ENCODE data around the gene PIM1. TPM values are rescaled to one million over a fixed set of nuclear protein-coding genes. Genes with fewer than 3 reads are reported as not detected.

The PIM1 gene
- polyA plus RNA-seq, 1 of the 3 experiments (the other 2 are of a cell fraction) = 33.9 TPM

DNA sequence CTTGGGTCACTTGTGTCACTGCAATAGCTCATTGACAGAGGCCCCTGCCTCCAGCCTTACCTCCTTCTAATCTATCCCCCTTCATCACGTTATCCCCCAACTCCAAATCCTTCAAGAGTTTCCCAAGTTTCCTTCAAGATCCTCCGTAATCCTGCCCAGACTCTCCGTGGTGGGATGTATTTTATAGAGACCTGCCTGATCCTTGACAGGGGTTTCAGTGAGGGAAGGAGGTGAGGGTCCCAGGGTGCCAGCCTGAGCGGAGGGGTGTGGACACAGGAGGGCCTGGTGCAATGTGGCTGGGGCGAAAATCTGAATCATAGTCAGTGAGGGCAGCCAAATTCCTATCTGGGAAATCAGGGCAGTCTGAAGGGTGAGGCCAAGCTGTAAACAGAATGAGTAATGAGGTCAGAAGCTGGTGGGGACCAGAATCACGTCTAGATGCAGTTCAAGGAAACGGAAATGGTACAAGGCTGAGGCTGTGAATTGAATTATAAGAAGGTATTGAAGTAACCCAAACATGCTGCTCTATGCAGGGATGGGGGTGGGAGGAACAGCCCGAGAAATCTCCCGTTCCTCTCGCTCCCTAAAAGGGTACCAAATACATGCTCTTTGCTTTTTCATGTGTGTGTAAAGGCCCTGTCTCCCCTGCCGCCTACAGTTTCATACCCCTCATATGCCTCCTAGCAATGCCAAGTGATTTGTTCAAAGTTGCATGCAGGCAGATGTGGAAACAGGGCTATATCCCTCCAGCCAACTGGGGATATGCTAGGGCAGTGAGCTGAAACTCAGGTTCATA, 35.4 kb upstream of the PIM1 start:
- peak overlapping the region; percentile 56 to 99; a peak in 3 of 4 replicates for H3K27ac ChIP-seq (ENCODE audit: low read depth in 2 of 2, low read length in 1 of 2)
- H3K36me3 ChIP-seq (replicated peaks in 1 of 2; ENCODE audit: control insufficient read depth in 1 of 2, insufficient read depth in 2 of 2, low read length in 1 of 2) = no peaks in the 10 kb centered on the region
- 0 out of 4 replicates have a peak overlapping the region, but pooled peaks of 1 of the 2 experiments have one; percentile 6 for H3K4me3 ChIP-seq (ENCODE audit: low read depth in 2 of 2, low read length in 1 of 2)
- H3F3A ChIP-seq (replicated peaks; ENCODE audit: insufficient read depth) = peaks cover 37% of the 10 kb centered on the region
- no peak for DNase-seq
- 35% methylated on average over 11 of the region's 11 CpGs for WGBS (ENCODE audit: low lambda C conversion rate)
- H3K4me1 ChIP-seq (ENCODE audit: control insufficient read depth in 1 of 2, insufficient read depth in 2 of 2, low read depth in 1 of 2, low read length in 1 of 2) = peaks cover 28 to 39% of the 10 kb centered on the region in 2 experiments
- no peaks in the 10 kb centered on the region for H3K9me3 ChIP-seq
- no peak overlapping the region for H2AFZ ChIP-seq (ENCODE audit: low read depth)
- H3K27me3 ChIP-seq (ENCODE audit: insufficient read depth) = no peaks in the 10 kb centered on the region
- POLR2A ChIA-PET = no interaction called here
- peak overlapping the region; percentile 57 for H3K4me2 ChIP-seq
- no peaks in the 10 kb centered on the region for H3K79me2 ChIP-seq (ENCODE audit: insufficient read depth)
- no peaks in the 10 kb centered on the region for H4K20me1 ChIP-seq (ENCODE audit: insufficient read depth)
- CTCF ChIA-PET = interaction anchor here (1.5 to 1.8 kb wide), 2 partner anchors 37 to 116 kb away, joined by 7 read pairs; no protein-coding TSS in a partner anchor
- H3K9me2 ChIP-seq = no peaks in the 10 kb centered on the region
- H3K9ac ChIP-seq = peak overlapping the region; percentile 74
- TF ChIP-seq MXI1 (IDR thresholded peaks at IDR 0.05; ENCODE audit: low read depth, low read length) (no peak), JUND (IDR thresholded peaks at IDR 0.05) (peak; percentile 92), TAF1 (IDR thresholded peaks at IDR 0.05; ENCODE audit: borderline replicate concordance, low read depth, low read length) (no peak), YY1 (IDR thresholded peaks at IDR 0.05; ENCODE audit: low read depth) (no peak), TCF12 (IDR thresholded peaks at IDR 0.05) (peak; percentile 89), FOXJ3 (CRISPR knock-in tag; IDR thresholded peaks at IDR 0.05) (no peak), ELF1 (IDR thresholded peaks at IDR 0.05) (peak; percentile 20; the same call in 1 of the 2 replicates), FOXM1 (IDR thresholded peaks at IDR 0.05; ENCODE audit: low read depth) (no peak), NRF1 (IDR thresholded peaks at IDR 0.05; ENCODE audit: low read depth, low read length) (no peak), CHD2 (IDR thresholded peaks at IDR 0.05; ENCODE audit: low read length, partially characterized antibody) (no peak), FOSL2 (IDR thresholded peaks at IDR 0.05; ENCODE audit: borderline replicate concordance, low read depth) (peak; percentile 92), SMC3 (IDR thresholded peaks at IDR 0.05; ENCODE audit: low read depth, low read length) (no peak), RAD21 (IDR thresholded peaks at IDR 0.05; ENCODE audit: low read length) (no peak), RCOR1 (IDR thresholded peaks at IDR 0.05; ENCODE audit: low read length) (no peak), RXRA (IDR thresholded peaks at IDR 0.05; ENCODE audit: borderline replicate concordance, low read depth) (peak; percentile 98), GATA2 (CRISPR knock-in tag; IDR thresholded peaks at IDR 0.05) (no peak), RFX5 (IDR thresholded peaks at IDR 0.05; ENCODE audit: low read length) (no peak), SIN3A (IDR thresholded peaks at IDR 0.05; ENCODE audit: borderline replicate concordance, low read depth, low read length) (no peak), TEAD4 (IDR thresholded peaks at IDR 0.05; ENCODE audit: borderline replicate concordance, insufficient read depth) (peak; percentile 82; the same call in 1 of the 2 replicates)
- TF ChIP-seq, protein P1, sequence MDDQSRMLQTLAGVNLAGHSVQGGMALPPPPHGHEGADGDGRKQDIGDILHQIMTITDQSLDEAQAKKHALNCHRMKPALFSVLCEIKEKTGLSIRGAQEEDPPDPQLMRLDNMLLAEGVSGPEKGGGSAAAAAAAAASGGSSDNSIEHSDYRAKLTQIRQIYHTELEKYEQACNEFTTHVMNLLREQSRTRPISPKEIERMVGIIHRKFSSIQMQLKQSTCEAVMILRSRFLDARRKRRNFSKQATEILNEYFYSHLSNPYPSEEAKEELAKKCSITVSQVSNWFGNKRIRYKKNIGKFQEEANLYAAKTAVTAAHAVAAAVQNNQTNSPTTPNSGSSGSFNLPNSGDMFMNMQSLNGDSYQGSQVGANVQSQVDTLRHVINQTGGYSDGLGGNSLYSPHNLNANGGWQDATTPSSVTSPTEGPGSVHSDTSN (IDR thresholded peaks at IDR 0.05) = peak; percentile 88
- TF ChIP-seq, protein P2, sequence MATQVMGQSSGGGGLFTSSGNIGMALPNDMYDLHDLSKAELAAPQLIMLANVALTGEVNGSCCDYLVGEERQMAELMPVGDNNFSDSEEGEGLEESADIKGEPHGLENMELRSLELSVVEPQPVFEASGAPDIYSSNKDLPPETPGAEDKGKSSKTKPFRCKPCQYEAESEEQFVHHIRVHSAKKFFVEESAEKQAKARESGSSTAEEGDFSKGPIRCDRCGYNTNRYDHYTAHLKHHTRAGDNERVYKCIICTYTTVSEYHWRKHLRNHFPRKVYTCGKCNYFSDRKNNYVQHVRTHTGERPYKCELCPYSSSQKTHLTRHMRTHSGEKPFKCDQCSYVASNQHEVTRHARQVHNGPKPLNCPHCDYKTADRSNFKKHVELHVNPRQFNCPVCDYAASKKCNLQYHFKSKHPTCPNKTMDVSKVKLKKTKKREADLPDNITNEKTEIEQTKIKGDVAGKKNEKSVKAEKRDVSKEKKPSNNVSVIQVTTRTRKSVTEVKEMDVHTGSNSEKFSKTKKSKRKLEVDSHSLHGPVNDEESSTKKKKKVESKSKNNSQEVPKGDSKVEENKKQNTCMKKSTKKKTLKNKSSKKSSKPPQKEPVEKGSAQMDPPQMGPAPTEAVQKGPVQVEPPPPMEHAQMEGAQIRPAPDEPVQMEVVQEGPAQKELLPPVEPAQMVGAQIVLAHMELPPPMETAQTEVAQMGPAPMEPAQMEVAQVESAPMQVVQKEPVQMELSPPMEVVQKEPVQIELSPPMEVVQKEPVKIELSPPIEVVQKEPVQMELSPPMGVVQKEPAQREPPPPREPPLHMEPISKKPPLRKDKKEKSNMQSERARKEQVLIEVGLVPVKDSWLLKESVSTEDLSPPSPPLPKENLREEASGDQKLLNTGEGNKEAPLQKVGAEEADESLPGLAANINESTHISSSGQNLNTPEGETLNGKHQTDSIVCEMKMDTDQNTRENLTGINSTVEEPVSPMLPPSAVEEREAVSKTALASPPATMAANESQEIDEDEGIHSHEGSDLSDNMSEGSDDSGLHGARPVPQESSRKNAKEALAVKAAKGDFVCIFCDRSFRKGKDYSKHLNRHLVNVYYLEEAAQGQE (IDR thresholded peaks at IDR 0.05; ENCODE audit: low read depth, low read length) = peak; percentile 41; the same call in 1 of the 2 replicates
- TF ChIP-seq, protein P3, sequence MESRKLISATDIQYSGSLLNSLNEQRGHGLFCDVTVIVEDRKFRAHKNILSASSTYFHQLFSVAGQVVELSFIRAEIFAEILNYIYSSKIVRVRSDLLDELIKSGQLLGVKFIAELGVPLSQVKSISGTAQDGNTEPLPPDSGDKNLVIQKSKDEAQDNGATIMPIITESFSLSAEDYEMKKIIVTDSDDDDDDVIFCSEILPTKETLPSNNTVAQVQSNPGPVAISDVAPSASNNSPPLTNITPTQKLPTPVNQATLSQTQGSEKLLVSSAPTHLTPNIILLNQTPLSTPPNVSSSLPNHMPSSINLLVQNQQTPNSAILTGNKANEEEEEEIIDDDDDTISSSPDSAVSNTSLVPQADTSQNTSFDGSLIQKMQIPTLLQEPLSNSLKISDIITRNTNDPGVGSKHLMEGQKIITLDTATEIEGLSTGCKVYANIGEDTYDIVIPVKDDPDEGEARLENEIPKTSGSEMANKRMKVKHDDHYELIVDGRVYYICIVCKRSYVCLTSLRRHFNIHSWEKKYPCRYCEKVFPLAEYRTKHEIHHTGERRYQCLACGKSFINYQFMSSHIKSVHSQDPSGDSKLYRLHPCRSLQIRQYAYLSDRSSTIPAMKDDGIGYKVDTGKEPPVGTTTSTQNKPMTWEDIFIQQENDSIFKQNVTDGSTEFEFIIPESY (IDR thresholded peaks at IDR 0.05; ENCODE audit: borderline replicate concordance, low read depth) = peak; percentile 60; the same call in 1 of the 2 replicates
- TF ChIP-seq, protein P4, sequence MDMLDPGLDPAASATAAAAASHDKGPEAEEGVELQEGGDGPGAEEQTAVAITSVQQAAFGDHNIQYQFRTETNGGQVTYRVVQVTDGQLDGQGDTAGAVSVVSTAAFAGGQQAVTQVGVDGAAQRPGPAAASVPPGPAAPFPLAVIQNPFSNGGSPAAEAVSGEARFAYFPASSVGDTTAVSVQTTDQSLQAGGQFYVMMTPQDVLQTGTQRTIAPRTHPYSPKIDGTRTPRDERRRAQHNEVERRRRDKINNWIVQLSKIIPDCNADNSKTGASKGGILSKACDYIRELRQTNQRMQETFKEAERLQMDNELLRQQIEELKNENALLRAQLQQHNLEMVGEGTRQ (IDR thresholded peaks at IDR 0.05; ENCODE audit: borderline replicate concordance, low read depth, low read length) = no peak
- TF ChIP-seq, protein P5, sequence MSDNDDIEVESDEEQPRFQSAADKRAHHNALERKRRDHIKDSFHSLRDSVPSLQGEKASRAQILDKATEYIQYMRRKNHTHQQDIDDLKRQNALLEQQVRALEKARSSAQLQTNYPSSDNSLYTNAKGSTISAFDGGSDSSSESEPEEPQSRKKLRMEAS (IDR thresholded peaks at IDR 0.05; ENCODE audit: low read depth) = peak; percentile 80
- TF ChIP-seq, protein P6, sequence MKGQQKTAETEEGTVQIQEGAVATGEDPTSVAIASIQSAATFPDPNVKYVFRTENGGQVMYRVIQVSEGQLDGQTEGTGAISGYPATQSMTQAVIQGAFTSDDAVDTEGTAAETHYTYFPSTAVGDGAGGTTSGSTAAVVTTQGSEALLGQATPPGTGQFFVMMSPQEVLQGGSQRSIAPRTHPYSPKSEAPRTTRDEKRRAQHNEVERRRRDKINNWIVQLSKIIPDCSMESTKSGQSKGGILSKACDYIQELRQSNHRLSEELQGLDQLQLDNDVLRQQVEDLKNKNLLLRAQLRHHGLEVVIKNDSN (IDR thresholded peaks at IDR 0.05; ENCODE audit: borderline replicate concordance, low read depth) = no peak
